ENCODE data around the gene EDARADD. TPM values are rescaled to one million over a fixed set of nuclear protein-coding genes. Genes with fewer than 3 reads are reported as not detected.
"Not testable (repeated sequence)": the region's sequence is repeated elsewhere in the genome, so short reads cannot be mapped to it uniquely, and the experiment has no call there.

The EDARADD gene
- total and polyA plus RNA-seq, 8 donors, result 0.73 to 7.5 (median 4.5) TPM

DNA sequence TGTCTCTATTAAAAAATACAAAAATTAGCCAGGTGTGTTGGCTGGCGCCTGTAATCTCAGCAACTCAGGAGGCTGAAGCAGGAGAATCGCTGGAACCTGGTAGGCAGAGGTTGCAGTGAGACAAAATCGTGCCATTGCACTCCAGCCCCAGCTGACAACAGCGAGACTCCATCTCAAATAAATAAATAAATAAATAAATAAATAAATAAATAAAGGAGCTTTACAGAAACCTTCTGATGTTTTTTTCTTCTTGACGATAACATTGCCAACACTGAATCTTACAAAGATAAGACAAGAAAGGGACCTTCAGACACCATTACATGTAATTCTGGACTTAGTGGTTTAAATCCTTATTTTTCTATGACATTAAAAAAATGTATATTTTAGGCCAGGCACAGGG is 81.9 kb downstream of the EDARADD start:
- ATAC-seq (no peak), DNase-seq (no peak)
- no peaks in the 10 kb centered on the region for H3K9me3 ChIP-seq
- no peaks in the 10 kb centered on the region for H3K27me3 ChIP-seq
- H3K27ac ChIP-seq, result no peak overlapping the region
- H3K4me1 ChIP-seq, result no peaks in the 10 kb centered on the region
- intact Hi-C loops (cut with DNase I), result no loop called here
- no peak overlapping the region for H3K4me3 ChIP-seq
- H3K36me3 ChIP-seq, result no peaks in the 10 kb centered on the region
- TF ChIP-seq, protein P1, sequence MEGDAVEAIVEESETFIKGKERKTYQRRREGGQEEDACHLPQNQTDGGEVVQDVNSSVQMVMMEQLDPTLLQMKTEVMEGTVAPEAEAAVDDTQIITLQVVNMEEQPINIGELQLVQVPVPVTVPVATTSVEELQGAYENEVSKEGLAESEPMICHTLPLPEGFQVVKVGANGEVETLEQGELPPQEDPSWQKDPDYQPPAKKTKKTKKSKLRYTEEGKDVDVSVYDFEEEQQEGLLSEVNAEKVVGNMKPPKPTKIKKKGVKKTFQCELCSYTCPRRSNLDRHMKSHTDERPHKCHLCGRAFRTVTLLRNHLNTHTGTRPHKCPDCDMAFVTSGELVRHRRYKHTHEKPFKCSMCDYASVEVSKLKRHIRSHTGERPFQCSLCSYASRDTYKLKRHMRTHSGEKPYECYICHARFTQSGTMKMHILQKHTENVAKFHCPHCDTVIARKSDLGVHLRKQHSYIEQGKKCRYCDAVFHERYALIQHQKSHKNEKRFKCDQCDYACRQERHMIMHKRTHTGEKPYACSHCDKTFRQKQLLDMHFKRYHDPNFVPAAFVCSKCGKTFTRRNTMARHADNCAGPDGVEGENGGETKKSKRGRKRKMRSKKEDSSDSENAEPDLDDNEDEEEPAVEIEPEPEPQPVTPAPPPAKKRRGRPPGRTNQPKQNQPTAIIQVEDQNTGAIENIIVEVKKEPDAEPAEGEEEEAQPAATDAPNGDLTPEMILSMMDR (IDR thresholded peaks at IDR 0.05), result no peak

- intact Hi-C loops (cut with DNase I), result no loop called here
- TF ChIP-seq, protein P1 (IDR thresholded peaks at IDR 0.05), result no peak
- no peaks in the 10 kb centered on the region for H3K27me3 ChIP-seq
- H3K36me3 ChIP-seq, result no peaks in the 10 kb centered on the region
- no peak overlapping the region for H3K27ac ChIP-seq
- DNase-seq (no peak), ATAC-seq (no peak)
- no peaks in the 10 kb centered on the region for H3K4me1 ChIP-seq
- H3K4me3 ChIP-seq, result no peak overlapping the region
- no peaks in the 10 kb centered on the region for H3K9me3 ChIP-seq
Measured at GRCh38 chr1:236480758-236481436, 86.8 kb downstream of the EDARADD start.

- no peak for DNase-seq
- H3K9me3 ChIP-seq, result no peaks in the 10 kb centered on the region
- no peaks in the 10 kb centered on the region for H3K36me3 ChIP-seq
- H3K4me3 ChIP-seq, result no peak overlapping the region
- H3K27me3 ChIP-seq, result no peaks in the 10 kb centered on the region
- H3K4me1 ChIP-seq, result no peaks in the 10 kb centered on the region
- H3K27ac ChIP-seq, result no peak overlapping the region
- TF ChIP-seq, protein P1 (IDR thresholded peaks at IDR 0.05), result no peak
- intact Hi-C loops (cut with DNase I), result no loop called here
- no peak for ATAC-seq
Measured at GRCh38 chr1:236484310-236484971, 90.4 kb downstream of the EDARADD start.

GRCh38 chr1:236486356-236487002 is 92.4 kb downstream of the EDARADD start:
- no peaks in the 10 kb centered on the region for H3K9me3 ChIP-seq
- DNase-seq (no peak), ATAC-seq (no peak)
- H3K27ac ChIP-seq, result no peak overlapping the region
- no peaks in the 10 kb centered on the region for H3K4me1 ChIP-seq
- intact Hi-C loops (cut with DNase I), result loop anchor here in 1 of 2 donors (5.0 kb wide), 1 partner anchor 379 kb away; no protein-coding TSS in a partner anchor
- no peak overlapping the region for H3K4me3 ChIP-seq
- H3K27me3 ChIP-seq, result no peaks in the 10 kb centered on the region
- TF ChIP-seq, protein P1 (IDR thresholded peaks at IDR 0.05), result no peak
- no peaks in the 10 kb centered on the region for H3K36me3 ChIP-seq

DNA sequence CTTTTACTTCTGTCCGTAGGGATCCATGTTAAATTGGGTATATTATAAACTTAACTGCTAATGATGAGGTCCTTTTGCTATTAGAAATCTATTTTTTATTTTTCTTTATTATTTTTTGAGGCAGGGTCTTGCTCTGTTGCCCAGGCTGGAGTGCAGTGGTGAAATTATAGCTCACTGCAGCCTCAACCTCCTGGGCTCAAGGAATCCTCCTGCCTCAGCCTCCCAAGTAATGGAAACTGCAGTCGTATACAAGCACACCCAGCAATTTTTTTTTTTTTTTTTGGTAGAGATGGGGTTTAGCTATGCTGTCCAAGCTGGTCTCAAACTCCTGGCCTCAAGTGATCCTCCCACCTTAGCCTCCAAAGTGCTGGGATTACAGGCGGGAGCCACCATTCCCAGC is 95.1 kb downstream of the EDARADD start:
- H3K4me1 ChIP-seq, ATAC-seq, H3K9me3 ChIP-seq, H3K4me3 ChIP-seq, DNase-seq, H3K27me3 ChIP-seq, H3K36me3 ChIP-seq, H3K27ac ChIP-seq: not testable (repeated sequence)
- intact Hi-C loops (cut with DNase I), result loop anchor here in 1 of 2 donors (5.0 kb wide), 1 partner anchor 382 kb away; no protein-coding TSS in a partner anchor

Measured in left lung (tissue), 10 donors.